GM21447 (cell line): ENCODE data around the gene BANK1.

Source experiments
- ATAC-seq: cut with Tn5 transposase; IDR thresholded peaks from one replicate; pipeline ENCODE4 v1.9.1; 2021; ENCODE audit not compliant: unreplicated experiment

Gene BANK1

GRCh38 chr4:102114118-102114630, 323.6 kb downstream of the BANK1 start:
- no peak for ATAC-seq

- ATAC-seq: no peak
Observed at GRCh38 chr4:102116121-102116520, 325.6 kb downstream of the BANK1 start.

DNA sequence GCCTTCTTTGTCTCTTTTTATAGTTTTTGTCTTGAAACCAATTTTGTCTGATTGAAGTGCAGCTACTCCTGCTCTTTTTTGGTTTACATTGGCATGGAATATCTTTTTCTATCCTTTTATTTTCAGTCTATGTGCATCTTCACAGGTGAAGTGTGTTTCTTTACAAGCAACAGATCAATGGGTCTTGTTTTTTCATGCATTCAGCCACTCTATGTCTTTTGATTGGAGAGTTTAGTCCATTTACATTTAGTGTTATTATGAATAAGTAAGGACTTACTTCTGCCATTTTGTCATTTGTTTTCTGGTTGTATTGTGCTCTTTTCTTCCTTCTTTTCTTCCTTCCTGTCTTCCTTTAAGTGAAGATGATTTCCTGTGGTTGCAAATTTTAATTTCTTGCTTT, 330.3 kb downstream of the BANK1 start:
- ATAC-seq: no peak
